ENCODE results near the gene ITGBL1. TPM values are rescaled to one million over a fixed set of nuclear protein-coding genes. Genes with fewer than 3 reads are reported as not detected.
A peak's percentile ranks its signal among the peaks of the same experiment; 100 is the strongest.

ITGBL1 gene
- total RNA-seq, 1 donor from 2014 or later, result 9.5 TPM

DNA sequence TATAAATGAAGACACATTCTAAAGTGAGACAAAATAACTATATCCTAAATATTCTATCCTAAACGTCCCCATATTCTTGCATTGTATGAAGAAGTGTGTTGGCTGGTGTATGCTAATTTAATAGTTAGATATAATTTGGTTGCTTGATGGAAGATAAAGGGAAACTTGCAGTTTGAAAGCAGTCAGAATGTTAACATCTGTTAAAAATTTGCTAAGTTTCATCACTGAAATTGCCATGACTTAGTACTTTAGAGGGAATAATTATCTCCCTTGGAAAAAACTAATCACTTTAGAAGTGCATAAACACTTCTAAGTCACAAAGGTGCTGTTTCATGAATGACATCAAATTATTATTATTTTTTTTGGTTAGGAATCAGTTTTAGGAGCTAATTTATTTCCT, 61.6 kb downstream of the ITGBL1 start:
- no peak for DNase-seq
- intact Hi-C loops (cut with DNase I), result no loop called here

DNA sequence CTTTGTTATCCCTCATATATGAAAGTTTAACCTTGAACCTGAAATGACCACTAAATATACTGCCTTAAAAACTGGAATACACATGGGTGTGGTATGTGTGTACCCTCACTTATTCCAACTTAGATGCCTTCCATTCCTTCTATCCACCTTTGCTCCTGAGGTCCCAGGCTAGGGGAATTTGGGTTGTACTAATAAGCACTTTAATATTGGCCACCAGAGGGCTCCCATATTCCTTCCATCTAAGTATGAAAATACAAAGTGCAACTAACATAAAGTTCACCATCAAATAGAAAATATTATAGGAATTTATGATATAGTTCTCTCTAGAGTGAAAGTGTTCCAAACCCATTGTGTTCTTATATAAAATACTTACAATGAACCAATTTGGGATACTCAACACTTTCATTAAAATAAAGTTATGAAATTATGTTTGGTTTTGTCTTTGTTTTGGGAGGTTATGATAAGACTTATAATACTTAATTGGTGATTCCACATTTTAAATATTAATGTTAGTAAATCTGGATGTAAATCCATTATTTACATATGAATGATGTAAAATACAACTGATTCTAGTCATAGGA, 62.3 kb downstream of the ITGBL1 start:
- ATAC-seq (peak in 1 of 2 donors; percentile 73), DNase-seq (no peak)
- TF ChIP-seq, protein P1, sequence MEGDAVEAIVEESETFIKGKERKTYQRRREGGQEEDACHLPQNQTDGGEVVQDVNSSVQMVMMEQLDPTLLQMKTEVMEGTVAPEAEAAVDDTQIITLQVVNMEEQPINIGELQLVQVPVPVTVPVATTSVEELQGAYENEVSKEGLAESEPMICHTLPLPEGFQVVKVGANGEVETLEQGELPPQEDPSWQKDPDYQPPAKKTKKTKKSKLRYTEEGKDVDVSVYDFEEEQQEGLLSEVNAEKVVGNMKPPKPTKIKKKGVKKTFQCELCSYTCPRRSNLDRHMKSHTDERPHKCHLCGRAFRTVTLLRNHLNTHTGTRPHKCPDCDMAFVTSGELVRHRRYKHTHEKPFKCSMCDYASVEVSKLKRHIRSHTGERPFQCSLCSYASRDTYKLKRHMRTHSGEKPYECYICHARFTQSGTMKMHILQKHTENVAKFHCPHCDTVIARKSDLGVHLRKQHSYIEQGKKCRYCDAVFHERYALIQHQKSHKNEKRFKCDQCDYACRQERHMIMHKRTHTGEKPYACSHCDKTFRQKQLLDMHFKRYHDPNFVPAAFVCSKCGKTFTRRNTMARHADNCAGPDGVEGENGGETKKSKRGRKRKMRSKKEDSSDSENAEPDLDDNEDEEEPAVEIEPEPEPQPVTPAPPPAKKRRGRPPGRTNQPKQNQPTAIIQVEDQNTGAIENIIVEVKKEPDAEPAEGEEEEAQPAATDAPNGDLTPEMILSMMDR (IDR thresholded peaks at IDR 0.05), result peak; percentile 58
- H3K36me3 ChIP-seq, result no peaks in the 10 kb centered on the region
- H3K4me3 ChIP-seq, result no peak overlapping the region
- H3K4me1 ChIP-seq, result no peaks in the 10 kb centered on the region
- intact Hi-C loops (cut with DNase I), result no loop called here
- H3K27ac ChIP-seq, result no peak overlapping the region
- no peaks in the 10 kb centered on the region for H3K27me3 ChIP-seq (ENCODE audit: low read depth)
- no peaks in the 10 kb centered on the region for H3K9me3 ChIP-seq

More for the DNA sequence above, 61.6 kb downstream of the ITGBL1 start:
- no peak overlapping the region for H3K27ac ChIP-seq
- no peaks in the 10 kb centered on the region for H3K4me1 ChIP-seq
- TF ChIP-seq, protein P1 (IDR thresholded peaks at IDR 0.05), result no peak
- H3K9me3 ChIP-seq, result no peaks in the 10 kb centered on the region
- H3K36me3 ChIP-seq, result no peaks in the 10 kb centered on the region
- no peaks in the 10 kb centered on the region for H3K27me3 ChIP-seq (ENCODE audit: low read depth)
- no peak for ATAC-seq
- H3K4me3 ChIP-seq, result no peak overlapping the region

DNA sequence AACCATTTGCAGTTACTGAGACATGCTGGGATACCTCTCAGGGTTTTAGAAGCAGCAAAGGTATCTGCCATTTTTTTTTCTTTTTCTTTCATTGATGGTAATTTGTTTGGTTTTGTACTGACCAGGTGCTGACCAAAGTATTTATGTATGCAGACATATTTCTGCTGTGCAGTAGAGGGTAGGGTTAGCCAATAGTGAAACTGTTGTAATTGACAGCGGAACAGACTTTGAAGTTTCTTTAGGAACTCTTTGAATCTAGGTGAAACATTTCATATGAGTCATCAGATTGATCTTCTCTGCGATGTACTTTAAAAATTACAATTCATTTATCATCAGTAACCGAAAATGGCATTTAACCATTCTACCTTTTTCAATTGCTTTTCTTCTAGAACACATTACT, 63.0 kb downstream of the ITGBL1 start:
- no peak for DNase-seq
- Histone ChIP-seq H3K4me3 (no peak overlapping the region), H3K9me3 (no peaks in the 10 kb centered on the region), H3K27ac (no peak overlapping the region), H3K36me3 (no peaks in the 10 kb centered on the region), H3K27me3 (ENCODE audit: low read depth) (no peaks in the 10 kb centered on the region), H3K4me1 (no peaks in the 10 kb centered on the region)
- intact Hi-C loops (cut with DNase I), result no loop called here
- ATAC-seq, result no peak
- TF ChIP-seq, protein P1 (IDR thresholded peaks at IDR 0.05), result no peak

DNA sequence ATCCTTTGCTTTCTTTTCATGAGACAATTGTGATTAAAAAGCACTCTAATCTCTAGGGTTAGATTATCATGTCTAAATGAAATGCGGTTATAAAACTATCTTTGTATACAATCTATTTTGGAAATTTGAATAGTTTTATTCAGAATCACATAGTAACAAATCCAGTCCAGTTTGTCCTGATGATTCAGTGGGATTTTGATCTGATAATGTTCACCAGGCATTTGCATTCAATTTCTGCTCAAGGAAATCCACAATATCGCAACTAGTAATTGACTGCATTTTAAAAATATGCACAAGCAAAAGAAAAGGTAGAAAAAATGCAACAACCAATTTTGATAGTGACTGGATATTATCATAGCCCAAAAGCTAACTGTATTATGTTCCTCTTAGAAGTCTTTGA, 63.8 kb downstream of the ITGBL1 start:
- no peaks in the 10 kb centered on the region for H3K9me3 ChIP-seq
- no peaks in the 10 kb centered on the region for H3K4me1 ChIP-seq
- intact Hi-C loops (cut with DNase I), result no loop called here
- TF ChIP-seq, protein P1 (IDR thresholded peaks at IDR 0.05), result no peak
- no peak overlapping the region for H3K4me3 ChIP-seq
- no peak for DNase-seq
- H3K27me3 ChIP-seq (ENCODE audit: low read depth), result no peaks in the 10 kb centered on the region
- no peak overlapping the region for H3K27ac ChIP-seq
- no peaks in the 10 kb centered on the region for H3K36me3 ChIP-seq
- no peak for ATAC-seq

DNA sequence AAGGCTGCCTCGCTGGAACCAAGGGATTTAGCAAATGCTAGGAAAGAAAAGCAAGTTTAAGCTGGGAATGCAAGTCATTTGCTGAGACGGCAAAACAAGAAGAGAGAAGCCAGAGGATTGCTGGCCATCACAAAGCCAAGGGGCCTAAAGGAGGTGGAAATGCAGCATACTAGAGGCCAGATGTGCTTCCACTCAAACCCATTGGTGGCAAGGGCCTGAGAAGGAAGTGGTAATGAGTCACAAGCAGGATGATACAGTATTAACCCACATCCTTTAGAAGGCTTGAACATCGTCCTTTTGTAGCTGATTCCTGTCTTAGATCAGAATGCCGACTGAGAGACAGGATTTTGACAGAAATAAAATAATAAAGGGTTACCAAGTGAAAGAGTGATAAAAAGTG, 68.2 kb downstream of the ITGBL1 start:
- Histone ChIP-seq H3K4me3 (no peak overlapping the region), H3K4me1 (no peaks in the 10 kb centered on the region), H3K36me3 (no peaks in the 10 kb centered on the region), H3K9me3 (no peaks in the 10 kb centered on the region), H3K27me3 (ENCODE audit: low read depth) (no peaks in the 10 kb centered on the region), H3K27ac (no peak overlapping the region)
- intact Hi-C loops (cut with DNase I), result no loop called here
- ATAC-seq, result peak in 1 of 2 donors; percentile 36
- no peak for DNase-seq
- TF ChIP-seq, protein P1 (IDR thresholded peaks at IDR 0.05), result no peak
